GM23338 (cell line): ENCODE results near the gene MUC6. TPM values are rescaled to one million over a fixed set of nuclear protein-coding genes. Genes with fewer than 3 reads are reported as not detected.

Experiments
- ATAC-seq: fragments of 200-7000 bp; cut with Tn5 transposase; 3 replicates; pipeline ENCODE4 v1.9.1; 2020
- DNase-seq: peaks from one replicate; pipeline ENCODE4 v3.0.0-alpha.2; 2015; ENCODE audit warnings: low spot score
- H2AFZ ChIP-seq: fragments of 200-600 bp; sonication (generic); 2 replicates; pipeline ENCODE4 v1.8.0; 2016; ENCODE audit warnings: antibody characterized with exemption, mild to moderate bottlenecking, moderate library complexity
- H3F3A ChIP-seq: fragments of 200-600 bp; sonication (generic); replicated peaks from 2 replicates; pipeline ENCODE4 v1.8.0; 2017; ENCODE audit warnings: antibody characterized with exemption, mixed run types, low read depth
- H3K27ac ChIP-seq: fragments of 200-600 bp; sonication (generic); 2 replicates; pipeline ENCODE4 v1.6.1; 2016; ENCODE audit warnings: low read depth
- H3K27me3 ChIP-seq: fragments of 200-600 bp; sonication (generic); 2 replicates; pipeline ENCODE4 v1.8.0; 2016; ENCODE audit warnings: mild to moderate bottlenecking, mixed run types, moderate library complexity; ENCODE audit not compliant: insufficient read depth
- H3K36me3 ChIP-seq: fragments of 200-600 bp; sonication (generic); 2 replicates; pipeline ENCODE4 v1.8.0; 2016; ENCODE audit warnings: mild to moderate bottlenecking; ENCODE audit not compliant: insufficient read depth
- H3K4me1 ChIP-seq: fragments of 200-600 bp; sonication (generic); 2 replicates; pipeline ENCODE4 v1.8.0; 2016; ENCODE audit warnings: mild to moderate bottlenecking, moderate library complexity; ENCODE audit not compliant: insufficient read depth
- H3K4me2 ChIP-seq: fragments of 200-600 bp; sonication (generic); 2 replicates; pipeline ENCODE4 v1.7.1; 2017; ENCODE audit warnings: mixed run types
- H3K4me3 ChIP-seq: fragments of 200-600 bp; sonication (generic); 2 replicates; pipeline ENCODE4 v1.6.1; 2016; ENCODE audit warnings: mixed run types
- H3K79me2 ChIP-seq: fragments of 200-600 bp; sonication (generic); replicated peaks from 2 replicates; pipeline ENCODE4 v1.8.0; 2017; ENCODE audit warnings: mild to moderate bottlenecking; ENCODE audit not compliant: insufficient read depth
- H3K9me2 ChIP-seq: fragments of 200-600 bp; sonication (generic); 2 replicates; pipeline ENCODE4 v1.8.0; 2017; ENCODE audit not compliant: insufficient read depth
- H4K20me1 ChIP-seq: fragments of 200-600 bp; sonication (generic); replicated peaks from 2 replicates; pipeline ENCODE4 v1.8.0; 2017; ENCODE audit warnings: mild to moderate bottlenecking; ENCODE audit not compliant: insufficient read depth
- H3K27ac Mint-ChIP-seq: 2 replicates; pipeline ENCODE4 v1.8.0; 2020; ENCODE audit warnings: inconsistent platforms, mild to moderate bottlenecking, moderate library complexity, mixed read lengths
- H3K27me3 Mint-ChIP-seq: 3 replicates; pipeline ENCODE4 v1.8.0; 2022; ENCODE audit warnings: low read depth, mild to moderate bottlenecking, moderate library complexity, mixed read lengths, inconsistent platforms; ENCODE audit not compliant: insufficient read depth, poor library complexity
- H3K36me3 Mint-ChIP-seq: 3 replicates; pipeline ENCODE4 v1.8.0; 2021; ENCODE audit warnings: low read depth, mild to moderate bottlenecking, inconsistent platforms, moderate library complexity, mixed read lengths
- H3K4me1 Mint-ChIP-seq: 3 replicates; pipeline ENCODE4 v1.8.0; 2020; ENCODE audit warnings: mild to moderate bottlenecking, inconsistent platforms, mixed read lengths
- H3K4me3 Mint-ChIP-seq: 3 replicates; pipeline ENCODE4 v1.8.0; 2021; ENCODE audit warnings: moderate library complexity, mild to moderate bottlenecking, inconsistent platforms, mixed read lengths
- H3K9me3 Mint-ChIP-seq: 3 replicates; pipeline ENCODE4 v1.8.0; 2020; ENCODE audit warnings: moderate library complexity, mild to moderate bottlenecking, inconsistent platforms, mixed read lengths
- CREB1 ChIP-seq: fragments of 250-450 bp; sonication (Bioruptor Pico); IDR thresholded peaks from 2 replicates; pipeline ENCODE4 v1.5.0; 2020; ENCODE audit warnings: low read depth, mild to moderate bottlenecking, moderate library complexity
- EZH2 ChIP-seq: fragments of 200-600 bp; sonication (generic); IDR thresholded peaks from one replicate; pipeline ENCODE4 v1.8.0; 2017; ENCODE audit warnings: antibody characterized with exemption, mild to moderate bottlenecking, low read depth; ENCODE audit not compliant: unreplicated experiment
- NANOG ChIP-seq: IDR thresholded peaks from 2 replicates; pipeline ENCODE4 v1.6.1; 2016; ENCODE audit warnings: antibody characterized with exemption, borderline replicate concordance
- POLR2AphosphoS5 ChIP-seq: IDR thresholded peaks from 2 replicates; pipeline ENCODE4 v1.6.1; 2016; ENCODE audit warnings: antibody characterized with exemption, low read depth
- STAT1 ChIP-seq: IDR thresholded peaks from one replicate; pipeline ENCODE4 v1.6.1; 2016; ENCODE audit warnings: antibody characterized with exemption; ENCODE audit not compliant: unreplicated experiment
- ZNF114 ChIP-seq: fragments of 250-450 bp; sonication (Bioruptor Pico); IDR thresholded peaks from 2 replicates; pipeline ENCODE4 v1.5.0; 2020; ENCODE audit warnings: mild to moderate bottlenecking, moderate library complexity
- ZNF331 ChIP-seq: fragments of 250-450 bp; sonication (Bioruptor Pico); IDR thresholded peaks from 2 replicates; pipeline ENCODE4 v1.5.0; 2020; ENCODE audit warnings: low read depth, mild to moderate bottlenecking, moderate library complexity
- polyA plus RNA-seq: library from polyadenylated mRNA; unstranded; fragments of >200 nt; fragmentation: Nextera tagmentation; extraction: Ambion mirVana; gene quantifications from 2 replicates; pipeline ENCODE4 v1.2.1, GENCODE V29; 2016
- total RNA-seq: library from RNA; depleted of rRNA; stranded (reverse); fragments of >200 nt; shearing (Covaris generic); gene quantifications from 2 replicates; pipeline ENCODE4 v1.2.3, GENCODE V29; 2014
- TF ChIP-seq, protein P1 (sequence below), 2 experiments: fragments of 200-600 bp in 1 of 2; sonication (generic) in 1 of 2; conservative IDR thresholded peaks; 2 replicates each; pipeline versions ENCODE4 v1.5.1 to v1.6.1; 2016 to 2017; ENCODE audit warnings: antibody characterized with exemption in 2 of 2, low read depth in 2 of 2, mild to moderate bottlenecking in 2 of 2, moderate library complexity in 1 of 2
- TF ChIP-seq, protein P2 (sequence below): IDR thresholded peaks from one replicate; pipeline ENCODE4 v1.6.1; 2018; ENCODE audit warnings: antibody characterized with exemption; ENCODE audit not compliant: unreplicated experiment
- TF ChIP-seq, protein P3 (sequence below): IDR thresholded peaks from 2 replicates; pipeline ENCODE4 v1.6.1; 2016; ENCODE audit warnings: antibody characterized with exemption

MUC6 gene
- total and polyA plus RNA-seq, 2 experiments from 2014 or later: not detected

DNA sequence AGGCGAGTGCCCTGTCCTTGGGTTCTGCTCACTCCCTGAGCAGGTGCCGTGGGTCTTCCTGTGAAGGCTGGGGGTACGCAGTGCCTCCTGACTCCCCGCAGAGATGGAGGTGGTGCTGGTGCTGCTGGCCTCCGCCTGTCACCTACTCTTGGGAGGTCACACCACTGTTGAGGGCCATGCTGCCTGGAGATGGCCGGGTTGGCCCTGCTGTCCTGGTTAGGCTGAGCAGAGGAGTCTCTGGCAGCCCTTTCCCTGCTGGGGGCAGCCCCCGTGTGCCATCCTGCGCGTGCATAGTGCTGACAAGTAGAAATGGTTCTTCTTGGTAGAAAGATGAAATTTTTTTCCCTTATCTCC, 49.6 kb downstream of the MUC6 start:
- H3K36me3 ChIP-seq: peaks cover 6% of the 10 kb centered on the region; the same call in 1 of the 2 replicates
- H3K36me3 Mint-ChIP-seq: peaks cover 56% of the 10 kb centered on the region

DNA sequence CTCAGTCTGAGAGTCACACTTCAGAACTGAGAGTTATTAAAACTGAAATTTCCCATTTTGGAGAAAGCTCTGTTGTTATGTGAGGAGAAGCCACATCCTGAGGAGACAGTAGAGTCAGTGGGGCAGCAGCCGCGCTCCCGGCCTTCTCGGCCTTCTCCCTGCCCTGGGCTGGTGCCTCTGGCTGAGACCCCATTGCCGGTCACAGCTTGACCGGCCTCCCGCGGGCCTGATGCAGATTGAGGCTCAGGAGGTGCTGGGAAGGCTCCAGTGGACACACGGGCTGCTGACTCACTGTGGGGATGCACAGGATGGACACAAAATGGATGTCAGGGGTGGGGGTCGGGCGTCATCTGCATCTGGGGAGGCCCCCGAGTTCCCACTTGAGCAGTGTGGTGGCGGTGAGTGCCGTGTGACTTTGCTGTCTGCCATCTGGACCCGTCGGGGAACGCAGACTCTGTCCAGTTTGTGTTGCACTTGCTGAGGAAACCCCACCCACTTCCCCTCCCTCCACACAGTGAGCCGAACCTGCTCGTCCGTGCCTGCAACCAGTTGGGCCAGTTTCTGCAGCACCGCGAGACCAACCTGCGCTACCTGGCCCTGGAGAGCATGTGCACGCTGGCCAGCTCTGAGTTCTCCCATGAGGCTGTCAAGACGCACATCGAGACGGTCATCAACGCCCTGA, 50.1 kb downstream of the MUC6 start:
- TF ChIP-seq ZNF331 (CRISPR knock-in tag) (no peak), EZH2 (no peak), NANOG (no peak), CREB1 (CRISPR knock-in tag) (no peak), ZNF114 (CRISPR knock-in tag) (no peak), STAT1 (no peak), POLR2AphosphoS5 (no peak)
- TF ChIP-seq, protein P1, sequence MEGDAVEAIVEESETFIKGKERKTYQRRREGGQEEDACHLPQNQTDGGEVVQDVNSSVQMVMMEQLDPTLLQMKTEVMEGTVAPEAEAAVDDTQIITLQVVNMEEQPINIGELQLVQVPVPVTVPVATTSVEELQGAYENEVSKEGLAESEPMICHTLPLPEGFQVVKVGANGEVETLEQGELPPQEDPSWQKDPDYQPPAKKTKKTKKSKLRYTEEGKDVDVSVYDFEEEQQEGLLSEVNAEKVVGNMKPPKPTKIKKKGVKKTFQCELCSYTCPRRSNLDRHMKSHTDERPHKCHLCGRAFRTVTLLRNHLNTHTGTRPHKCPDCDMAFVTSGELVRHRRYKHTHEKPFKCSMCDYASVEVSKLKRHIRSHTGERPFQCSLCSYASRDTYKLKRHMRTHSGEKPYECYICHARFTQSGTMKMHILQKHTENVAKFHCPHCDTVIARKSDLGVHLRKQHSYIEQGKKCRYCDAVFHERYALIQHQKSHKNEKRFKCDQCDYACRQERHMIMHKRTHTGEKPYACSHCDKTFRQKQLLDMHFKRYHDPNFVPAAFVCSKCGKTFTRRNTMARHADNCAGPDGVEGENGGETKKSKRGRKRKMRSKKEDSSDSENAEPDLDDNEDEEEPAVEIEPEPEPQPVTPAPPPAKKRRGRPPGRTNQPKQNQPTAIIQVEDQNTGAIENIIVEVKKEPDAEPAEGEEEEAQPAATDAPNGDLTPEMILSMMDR (conservative IDR thresholded peaks at IDR 0.05; ENCODE audit: low read depth in 2 of 2): no peak
- TF ChIP-seq, protein P2, sequence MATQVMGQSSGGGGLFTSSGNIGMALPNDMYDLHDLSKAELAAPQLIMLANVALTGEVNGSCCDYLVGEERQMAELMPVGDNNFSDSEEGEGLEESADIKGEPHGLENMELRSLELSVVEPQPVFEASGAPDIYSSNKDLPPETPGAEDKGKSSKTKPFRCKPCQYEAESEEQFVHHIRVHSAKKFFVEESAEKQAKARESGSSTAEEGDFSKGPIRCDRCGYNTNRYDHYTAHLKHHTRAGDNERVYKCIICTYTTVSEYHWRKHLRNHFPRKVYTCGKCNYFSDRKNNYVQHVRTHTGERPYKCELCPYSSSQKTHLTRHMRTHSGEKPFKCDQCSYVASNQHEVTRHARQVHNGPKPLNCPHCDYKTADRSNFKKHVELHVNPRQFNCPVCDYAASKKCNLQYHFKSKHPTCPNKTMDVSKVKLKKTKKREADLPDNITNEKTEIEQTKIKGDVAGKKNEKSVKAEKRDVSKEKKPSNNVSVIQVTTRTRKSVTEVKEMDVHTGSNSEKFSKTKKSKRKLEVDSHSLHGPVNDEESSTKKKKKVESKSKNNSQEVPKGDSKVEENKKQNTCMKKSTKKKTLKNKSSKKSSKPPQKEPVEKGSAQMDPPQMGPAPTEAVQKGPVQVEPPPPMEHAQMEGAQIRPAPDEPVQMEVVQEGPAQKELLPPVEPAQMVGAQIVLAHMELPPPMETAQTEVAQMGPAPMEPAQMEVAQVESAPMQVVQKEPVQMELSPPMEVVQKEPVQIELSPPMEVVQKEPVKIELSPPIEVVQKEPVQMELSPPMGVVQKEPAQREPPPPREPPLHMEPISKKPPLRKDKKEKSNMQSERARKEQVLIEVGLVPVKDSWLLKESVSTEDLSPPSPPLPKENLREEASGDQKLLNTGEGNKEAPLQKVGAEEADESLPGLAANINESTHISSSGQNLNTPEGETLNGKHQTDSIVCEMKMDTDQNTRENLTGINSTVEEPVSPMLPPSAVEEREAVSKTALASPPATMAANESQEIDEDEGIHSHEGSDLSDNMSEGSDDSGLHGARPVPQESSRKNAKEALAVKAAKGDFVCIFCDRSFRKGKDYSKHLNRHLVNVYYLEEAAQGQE: no peak
- no peak overlapping the region for H3K4me2 ChIP-seq
- H3K4me3 ChIP-seq: no peak overlapping the region
- H3K36me3 ChIP-seq: peaks cover 6% of the 10 kb centered on the region; the same call in 1 of the 2 replicates
- no peak overlapping the region for H3K27ac Mint-ChIP-seq
- H2AFZ ChIP-seq: no peak overlapping the region
- H3K27me3 Mint-ChIP-seq: peaks cover 14% of the 10 kb centered on the region
- no peaks in the 10 kb centered on the region for H3K27me3 ChIP-seq
- peaks cover 56% of the 10 kb centered on the region for H3K36me3 Mint-ChIP-seq
- H3F3A ChIP-seq: no peaks in the 10 kb centered on the region
- no peaks in the 10 kb centered on the region for H3K9me2 ChIP-seq
- peaks cover 4% of the 10 kb centered on the region; the same call in 1 of the 2 replicates for H4K20me1 ChIP-seq
- H3K4me1 Mint-ChIP-seq: no peaks in the 10 kb centered on the region
- no peaks in the 10 kb centered on the region for H3K9me3 Mint-ChIP-seq
- H3K27ac ChIP-seq: no peak overlapping the region
- ATAC-seq (no peak), DNase-seq (no peak)
- 0 out of 2 replicates have a peak, but pooled peaks cover 4% of the 10 kb centered on the region for H3K79me2 ChIP-seq
- no peaks in the 10 kb centered on the region for H3K4me1 ChIP-seq
- H3K4me3 Mint-ChIP-seq: no peak overlapping the region

More for the DNA sequence above, 49.6 kb downstream of the MUC6 start:
- Histone ChIP-seq H3K79me2 (0 out of 2 replicates have a peak, but pooled peaks cover 4% of the 10 kb centered on the region), H3K9me2 (no peaks in the 10 kb centered on the region), H3K27me3 (no peaks in the 10 kb centered on the region), H3K4me3 (no peak overlapping the region), H4K20me1 (peaks cover 4% of the 10 kb centered on the region; the same call in 1 of the 2 replicates), H3K4me1 (no peaks in the 10 kb centered on the region), H3K27ac (no peak overlapping the region), H2AFZ (no peak overlapping the region), H3K4me2 (no peak overlapping the region), H3F3A (no peaks in the 10 kb centered on the region)
- TF ChIP-seq, protein P3, sequence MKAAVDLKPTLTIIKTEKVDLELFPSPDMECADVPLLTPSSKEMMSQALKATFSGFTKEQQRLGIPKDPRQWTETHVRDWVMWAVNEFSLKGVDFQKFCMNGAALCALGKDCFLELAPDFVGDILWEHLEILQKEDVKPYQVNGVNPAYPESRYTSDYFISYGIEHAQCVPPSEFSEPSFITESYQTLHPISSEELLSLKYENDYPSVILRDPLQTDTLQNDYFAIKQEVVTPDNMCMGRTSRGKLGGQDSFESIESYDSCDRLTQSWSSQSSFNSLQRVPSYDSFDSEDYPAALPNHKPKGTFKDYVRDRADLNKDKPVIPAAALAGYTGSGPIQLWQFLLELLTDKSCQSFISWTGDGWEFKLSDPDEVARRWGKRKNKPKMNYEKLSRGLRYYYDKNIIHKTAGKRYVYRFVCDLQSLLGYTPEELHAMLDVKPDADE: no peak
- no peak overlapping the region for H3K27ac Mint-ChIP-seq
- peaks cover 14% of the 10 kb centered on the region for H3K27me3 Mint-ChIP-seq
- no peak overlapping the region for H3K4me3 Mint-ChIP-seq
- DNase-seq: no peak
- no peaks in the 10 kb centered on the region for H3K9me3 Mint-ChIP-seq
- no peak for ATAC-seq
- H3K4me1 Mint-ChIP-seq: no peaks in the 10 kb centered on the region
